Adrenal gland (tissue), 12 donors: Measurements from ENCODE around the gene PCGF3. TPM values are rescaled to one million over a fixed set of nuclear protein-coding genes. Genes with fewer than 3 reads are reported as not detected.

Experiments used
- DNase-seq, 7 donors: peaks; one replicate each; pipeline ENCODE4 v3.0.0-alpha.2; 2019 to 2020
- H3K27ac ChIP-seq, 5 donors: fragments of 200-600 bp; sonication (generic) in 4 of 5; 1 replicate in 3 of 5; 2 replicates in 2 of 5; pipeline versions ENCODE4 v1.5.1 to v1.8.0; 2016 to 2020; ENCODE audit warnings: mild to moderate bottlenecking in 1 of 5
- H3K27me3 ChIP-seq: fragments of 200-600 bp; 2 replicates; pipeline ENCODE4 v1.8.0; 2021
- H3K36me3 ChIP-seq, 2 donors: fragments of 200-600 bp; replicated peaks in 1 of 2; 1 replicate in 1 of 2; 2 replicates in 1 of 2; pipeline versions ENCODE4 v1.5.1 to v1.8.0; 2018 to 2022
- H3K4me1 ChIP-seq, 2 donors: fragments of 200-600 bp; replicated peaks in 1 of 2; 1 replicate in 1 of 2; 2 replicates in 1 of 2; pipeline versions ENCODE4 v1.5.1 to v1.8.0; 2018 to 2021
- H3K4me3 ChIP-seq, 4 donors: fragments of 200-600 bp; sonication (generic) in 3 of 4; one replicate each; pipeline ENCODE4 v1.5.1; 2016 to 2018
- H3K9me3 ChIP-seq, 3 donors: fragments of 200-600 bp; sonication (generic) in 1 of 3; replicated peaks in 1 of 3; 1 replicate in 2 of 3; 2 replicates in 1 of 3; pipeline versions ENCODE4 v1.5.1 to v1.8.0; 2016 to 2021
- CTCF ChIP-seq, 6 experiments: fragments of 450-650 bp in 4 of 6; fragments of 200-600 bp in 2 of 6; sonication (generic) in 1 of 6; IDR thresholded peaks; 1 replicate in 5 of 6; 2 replicates in 1 of 6; pipeline versions ENCODE4 v1.5.1 to v1.8.0; 2016 to 2021; ENCODE audit warnings: antibody characterized with exemption in 6 of 6, mild to moderate bottlenecking in 2 of 6, moderate library complexity in 1 of 6
- POLR2A ChIP-seq, 2 donors: fragments of 450-650 bp; IDR thresholded peaks; one replicate each; pipeline ENCODE4 v1.6.1; 2017; ENCODE audit warnings: antibody characterized with exemption in 2 of 2, mild to moderate bottlenecking in 2 of 2, moderate library complexity in 1 of 2
- WGBS, 4 donors: extraction: QIAGEN DNeasy Blood & Tissue Kit in 2 of 4; methylation state at CpG; one replicate each; pipeline versions ENCODE4 v1.1.5 to v1.1.7; 2013 to 2017; 5-methylcytosine and 5-hydroxymethylcytosine counted together
- intact Hi-C, 2 donors: fragments of 100-400 bp; cut with DNase I; formaldehyde crosslinking; loops; one replicate each; pipeline versions ENCODE4 v1.14.1 to v1.15.0; 2022 to 2023
- polyA plus RNA-seq, 3 donors: library from polyadenylated mRNA; stranded (reverse); fragments of 200-250 nt in 2 of 3; fragments of 350-450 nt in 1 of 3; fragmentation: Illumina TruSeq in 1 of 3; extraction: RNeasy Lipid Tissue Mini Kit (QIAGEN cat#74804) in 1 of 3; gene quantifications; one replicate each; pipeline ENCODE4 v1.2.3, GENCODE V29; 2013 to 2014
- total RNA-seq, 9 donors: library from RNA; depleted of rRNA in 4 of 9; stranded (reverse); fragments of >200 nt in 4 of 9; fragments of 120-200 nt in 1 of 9; fragmentation: NEBNext Ultra II Directional in 1 of 9; extraction: Animal tissue kit (Norgen Biotek cat#: 25700) in 1 of 9; gene quantifications; one replicate each; pipeline versions ENCODE4 v1.1.0 to v1.2.4, GENCODE V29; 2013 to 2023
- donor health status: healthy with polysubstance abuse.
- donor health status: Bipolar disorder and iron deficiency.
- donor health status: DM: yes; HTN: yes; CAD: no.
- donor health status: DM: no; HTN: no; CAD: no.
- donor health status: DM: no; HTN: no; CAD: no.
- donor health status: DM: yes; HTN: yes; CAD: no.

Gene PCGF3
- total and polyA plus RNA-seq, 12 donors = 26.4 to 178 (median 70.7) TPM

- Histone ChIP-seq H3K4me1 (peaks cover 0 to 4% of the 10 kb centered on the region in 2 donors), H3K27ac (no peak overlapping the region), H3K4me3 (no peak overlapping the region), H3K27me3 (no peaks in the 10 kb centered on the region), H3K36me3 (peaks cover 0 to 63% of the 10 kb centered on the region in 2 donors), H3K9me3 (no peaks in the 10 kb centered on the region)
- DNase-seq = no peak
- no peak for TF ChIP-seq CTCF (IDR thresholded peaks at IDR 0.05)
- no peak for TF ChIP-seq POLR2A (IDR thresholded peaks at IDR 0.05)
- 90 to 96% (median 91%) methylated on average over 22 to 32 of the region's 32 CpGs for WGBS, 4 donors
- intact Hi-C loops = no loop called here
These were observed 27.4 kb downstream of the PCGF3 start for GRCh38 chr4:732911-733630.

- DNase-seq = no peak
- H3K36me3 ChIP-seq = peaks cover 0 to 67% of the 10 kb centered on the region in 2 donors
- H3K4me1 ChIP-seq = no peaks in the 10 kb centered on the region
- no peak overlapping the region for H3K27ac ChIP-seq
- 91 to 97% (median 93%) methylated on average over 15 to 18 of the region's 18 CpGs for WGBS, 4 donors
- TF ChIP-seq POLR2A (IDR thresholded peaks at IDR 0.05) = no peak
- TF ChIP-seq CTCF (IDR thresholded peaks at IDR 0.05) = no peak
- no peaks in the 10 kb centered on the region for H3K27me3 ChIP-seq
- H3K4me3 ChIP-seq = no peak overlapping the region
- no peaks in the 10 kb centered on the region for H3K9me3 ChIP-seq
- intact Hi-C loops = no loop called here
These were observed 28.0 kb downstream of the PCGF3 start for GRCh38 chr4:733631-733980.

GRCh38 chr4:734075-734474 is 28.4 kb downstream of the PCGF3 start:
- TF ChIP-seq POLR2A (IDR thresholded peaks at IDR 0.05) (no peak), CTCF (IDR thresholded peaks at IDR 0.05) (no peak)
- no peak overlapping the region for H3K27ac ChIP-seq
- 92 to 96% (median 93%) methylated on average over 9 of the region's 9 CpGs for WGBS, 4 donors
- no peaks in the 10 kb centered on the region for H3K9me3 ChIP-seq
- no peaks in the 10 kb centered on the region for H3K27me3 ChIP-seq
- intact Hi-C loops = no loop called here
- DNase-seq = no peak
- no peaks in the 10 kb centered on the region for H3K4me1 ChIP-seq
- H3K4me3 ChIP-seq = no peak overlapping the region
- peaks cover 0 to 71% of the 10 kb centered on the region in 2 donors for H3K36me3 ChIP-seq

GRCh38 chr4:734951-735350 is 29.3 kb downstream of the PCGF3 start:
- no peak for DNase-seq
- H3K27me3 ChIP-seq = no peaks in the 10 kb centered on the region
- no peak overlapping the region for H3K27ac ChIP-seq
- intact Hi-C loops = no loop called here
- no peaks in the 10 kb centered on the region for H3K9me3 ChIP-seq
- no peaks in the 10 kb centered on the region for H3K4me1 ChIP-seq
- WGBS, 4 donors = 90 to 100% (median 94%) methylated on average over 1 to 9 of the region's 9 CpGs
- no peak overlapping the region for H3K4me3 ChIP-seq
- TF ChIP-seq POLR2A (IDR thresholded peaks at IDR 0.05) (no peak), CTCF (IDR thresholded peaks at IDR 0.05) (no peak)
- peaks cover 0 to 80% of the 10 kb centered on the region in 2 donors for H3K36me3 ChIP-seq
